UCSD-AML1 (cell line): Measurements from ENCODE around the gene ULK4.
"Not testable (repeated sequence)": the region's sequence is repeated elsewhere in the genome, so short reads cannot be mapped to it uniquely, and the experiment has no call there.

ENCODE experiments used
- DNase-seq: peaks from one replicate; lab custom pipeline; 2025; ENCODE audit not compliant: unreplicated experiment; lab: John Stamatoyannopoulos, UW

ULK4 gene

GRCh38 chr3:41961751-41962679 is at the start of gene ULK4:
Gene ULK4, minus strand, starts transcription at chr3:41962103. Its CDS starts 7,344 bp downstream, at chr3:41954759.
- peak; percentile 99 for DNase-seq

DNA sequence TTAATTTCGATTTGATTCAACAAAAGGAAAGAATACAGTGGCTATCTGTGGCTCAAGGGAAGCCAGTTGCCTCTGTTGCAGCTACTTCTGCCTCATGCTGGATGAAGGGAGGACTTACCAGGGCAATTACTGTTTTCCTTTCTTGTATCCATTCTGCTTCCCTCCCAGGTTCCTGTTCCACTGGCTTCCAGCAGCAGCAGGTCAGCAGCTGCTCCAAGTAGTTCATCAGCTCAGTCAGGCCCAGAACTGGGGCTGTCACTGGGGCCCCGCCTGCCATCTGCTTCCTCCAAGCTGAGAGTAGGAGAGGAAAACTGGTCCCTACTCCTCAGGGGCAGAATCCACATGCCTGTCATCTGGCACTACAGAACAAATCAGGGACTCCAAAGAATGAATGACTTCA is 48.6 kb upstream of the ULK4 start:
- DNase-seq: peak; percentile 21

DNA sequence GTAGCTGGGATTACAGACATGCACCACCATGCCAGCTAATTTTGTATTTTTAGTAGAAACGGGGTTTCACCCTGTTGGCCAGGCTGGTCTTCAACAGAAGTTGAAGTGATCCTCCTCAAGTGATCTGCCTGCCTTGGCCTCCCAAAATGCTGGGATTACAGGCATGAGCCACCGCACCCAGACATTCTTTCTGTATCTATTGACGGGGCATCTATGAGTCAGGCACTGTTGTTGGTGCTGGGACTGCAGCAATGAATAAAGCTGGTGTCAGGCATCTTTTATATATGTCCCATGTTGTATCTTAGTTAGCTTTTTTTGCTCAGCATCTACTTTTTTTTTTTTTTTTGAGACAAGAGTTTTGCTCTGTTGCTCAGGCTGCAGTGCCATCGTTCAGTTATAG is 47.6 kb upstream of the ULK4 start:
- no peak for DNase-seq

GRCh38 chr3:42007785-42008184 is 45.9 kb upstream of the ULK4 start:
- DNase-seq: no peak

GRCh38 chr3:42005401-42005800 is 43.5 kb upstream of the ULK4 start:
- no peak for DNase-seq

DNA sequence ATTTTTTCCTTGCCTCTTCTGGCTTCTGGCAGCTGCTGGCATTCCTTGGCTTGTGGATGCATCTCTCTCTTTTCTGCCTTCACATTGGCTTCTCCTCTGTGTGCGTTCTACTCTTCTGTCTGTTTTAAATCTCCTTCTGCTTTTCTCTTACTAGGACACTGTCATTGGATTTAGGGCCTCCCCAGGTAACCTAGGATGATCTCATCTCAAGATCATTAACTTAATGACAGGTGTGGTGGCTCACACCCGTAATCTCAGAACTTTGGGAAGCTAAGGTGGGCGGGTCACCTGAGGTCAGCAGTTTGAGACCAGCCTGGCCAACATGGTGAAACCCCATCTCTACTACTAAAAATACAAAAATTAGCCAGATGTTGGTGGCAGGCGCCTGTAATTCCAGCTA is 40.9 kb upstream of the ULK4 start:
- no peak for DNase-seq

- no peak for DNase-seq
Observed at GRCh38 chr3:42001777-42002176, 39.9 kb upstream of the ULK4 start.

DNA sequence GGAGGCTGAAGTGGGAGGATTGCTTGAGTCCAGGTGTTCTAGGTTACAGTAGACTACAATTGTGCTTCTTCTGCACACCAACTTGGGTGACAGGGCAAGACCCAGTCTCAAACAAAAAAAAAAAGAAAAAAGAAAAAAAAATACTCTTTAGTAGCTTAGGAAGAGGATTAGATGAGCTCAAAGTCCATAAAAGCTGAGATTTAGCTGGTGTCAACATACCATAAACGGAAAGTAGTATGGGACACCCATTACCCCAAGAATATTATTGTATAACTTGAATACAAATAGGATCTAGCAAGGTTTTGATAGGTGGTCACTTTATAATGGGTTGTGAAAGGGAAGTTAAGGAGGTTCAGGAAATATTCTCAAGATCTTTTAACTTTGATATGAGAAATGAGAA is 38.0 kb upstream of the ULK4 start:
- DNase-seq: no peak

DNA sequence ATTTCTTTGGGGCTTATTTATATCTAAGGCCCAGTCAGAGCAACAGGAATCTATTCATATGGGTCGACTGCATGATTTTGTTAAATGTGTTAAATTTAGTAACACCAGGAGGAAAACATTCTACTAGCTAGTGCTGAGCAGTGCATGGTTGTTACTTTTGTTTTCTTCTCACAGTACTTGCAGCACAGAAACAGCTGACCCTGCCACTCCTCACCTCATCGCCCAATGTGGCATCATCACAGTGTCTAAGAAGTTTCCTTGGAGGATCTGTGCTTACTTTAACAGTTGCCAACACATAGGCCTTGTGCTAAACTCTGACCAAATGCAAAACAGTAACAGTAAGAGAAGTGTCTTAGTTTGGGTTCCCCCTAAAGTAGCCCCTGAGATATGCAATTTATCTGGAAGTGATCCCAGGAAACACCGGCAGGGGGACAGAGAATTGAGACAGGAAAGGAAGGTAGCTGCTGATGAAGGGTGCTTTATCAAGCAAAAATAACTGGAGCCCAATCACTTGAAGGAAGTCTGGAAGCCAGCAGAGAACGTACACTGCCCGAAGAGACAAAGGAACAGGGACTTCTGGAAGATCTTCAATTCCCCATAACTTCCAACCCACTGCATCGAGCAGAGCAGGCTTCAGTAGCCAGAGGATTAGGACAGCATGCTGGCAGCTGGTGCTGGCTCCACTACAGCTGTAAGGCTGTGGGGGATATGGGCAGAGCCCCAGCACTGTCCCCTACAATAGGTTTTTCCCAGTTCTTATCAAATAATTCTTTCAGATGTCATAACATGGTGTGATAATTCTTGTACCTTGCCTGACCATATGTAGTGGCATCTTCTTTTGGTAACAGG is 36.0 kb upstream of the ULK4 start:
- no peak for DNase-seq

- DNase-seq: no peak
Observed at GRCh38 chr3:41991437-41991836, 29.5 kb upstream of the ULK4 start.

DNA sequence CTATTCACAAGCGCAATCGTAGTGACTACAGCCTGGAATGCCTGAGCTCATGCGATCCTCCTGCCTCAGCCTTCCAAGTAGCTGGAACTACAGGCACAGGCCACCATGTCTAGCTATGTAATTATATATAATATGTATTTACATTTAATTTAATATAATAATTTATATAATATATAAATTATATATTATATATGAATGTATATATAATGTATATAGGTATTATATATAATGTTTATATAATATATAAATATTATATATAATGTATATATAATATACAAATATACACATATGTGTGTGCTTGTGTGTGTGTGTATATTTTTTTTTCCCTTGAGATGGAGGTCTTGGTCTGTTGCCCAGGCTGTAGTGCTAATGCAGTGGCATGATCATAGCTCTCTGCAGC is 27.6 kb upstream of the ULK4 start:
- no peak for DNase-seq

GRCh38 chr3:41987627-41988026 is 25.7 kb upstream of the ULK4 start:
- DNase-seq: no peak

DNA sequence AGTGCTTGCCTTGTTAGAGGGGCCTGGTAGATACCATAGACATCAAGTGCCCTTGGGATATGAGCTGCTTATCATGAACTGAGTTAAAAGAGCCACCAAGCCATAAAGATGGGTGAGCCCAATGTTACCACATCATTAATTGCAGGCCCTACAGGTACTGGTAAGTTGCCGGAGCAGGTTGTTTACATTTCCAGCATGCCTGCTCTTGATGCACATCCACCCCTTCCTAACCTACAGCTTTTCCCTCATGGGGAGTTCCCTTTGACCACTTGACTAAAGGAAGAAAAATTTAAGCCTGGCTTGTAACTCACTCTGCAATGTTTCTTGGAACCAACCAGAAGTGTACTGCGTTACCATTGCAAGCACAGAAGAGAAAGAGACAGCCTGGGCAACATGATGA is 24.7 kb upstream of the ULK4 start:
- DNase-seq: no peak

- DNase-seq: no peak
Observed at GRCh38 chr3:41985018-41985417, 23.1 kb upstream of the ULK4 start.

GRCh38 chr3:41983091-41983490 is 21.2 kb upstream of the ULK4 start:
- not testable (repeated sequence) for DNase-seq

- not testable (repeated sequence) for DNase-seq
Observed at GRCh38 chr3:41977401-41977800, 15.5 kb upstream of the ULK4 start.

DNA sequence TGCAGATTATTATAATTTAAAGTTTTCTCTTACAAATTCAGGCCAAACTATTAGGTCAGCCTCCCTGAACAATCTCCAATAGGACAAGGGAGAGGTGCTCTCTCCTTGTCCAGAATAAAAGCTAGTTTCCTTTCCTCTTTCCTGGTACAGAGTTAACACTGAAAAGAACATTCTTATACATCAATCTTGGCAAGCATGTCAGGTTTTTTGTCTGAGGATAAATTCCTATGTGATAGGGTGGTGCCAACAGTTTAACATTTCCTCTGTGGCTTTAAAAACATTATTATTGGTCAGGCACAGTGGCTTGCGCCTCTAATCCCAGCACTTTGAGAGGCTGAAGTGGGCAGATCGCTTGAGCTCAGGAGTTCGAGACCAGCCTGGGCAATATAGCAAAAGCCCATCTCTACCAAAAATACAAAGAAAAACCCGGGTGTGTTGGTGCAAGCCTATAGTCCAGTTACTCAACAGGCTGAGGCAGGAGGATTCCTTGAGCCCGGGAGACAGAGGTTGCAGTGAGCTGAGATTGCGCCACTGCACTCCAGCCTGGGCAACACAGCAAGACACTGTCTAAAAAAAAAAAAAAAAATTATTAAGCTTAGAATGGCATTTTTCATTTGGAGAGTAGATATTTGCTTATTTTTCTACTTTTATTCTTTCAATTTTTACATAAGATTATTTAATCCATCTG is 13.7 kb upstream of the ULK4 start:
- DNase-seq: no peak

- no peak for DNase-seq
Observed at GRCh38 chr3:41974223-41974622, 12.3 kb upstream of the ULK4 start.

GRCh38 chr3:41972802-41973201 is 10.9 kb upstream of the ULK4 start:
- no peak for DNase-seq

DNA sequence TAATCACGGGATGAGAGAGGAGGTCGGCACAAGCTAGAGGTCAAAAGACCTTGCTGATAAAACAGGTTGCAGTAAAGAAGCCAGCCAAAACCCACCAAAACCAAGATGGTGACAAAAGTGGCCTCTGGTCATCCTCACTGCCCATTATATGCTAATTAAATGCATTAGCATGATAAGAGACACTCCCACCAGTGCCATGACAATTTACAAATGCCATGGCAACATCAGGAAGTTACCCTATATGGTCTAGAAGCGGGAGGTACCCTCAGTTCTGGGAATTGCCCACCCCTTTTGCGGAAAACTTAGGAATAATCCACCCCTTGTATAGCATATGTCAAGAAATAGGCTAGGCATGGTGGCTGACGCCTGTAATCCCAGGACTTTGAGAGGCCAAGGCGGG is 4.3 kb upstream of the ULK4 start:
- DNase-seq: no peak

- no peak for DNase-seq
Observed at GRCh38 chr3:41963823-41964222, 1.9 kb upstream of the ULK4 start.
